Fibroblast of the aortic adventitia (primary cell): Measurements from ENCODE around the gene MMP15. TPM values are rescaled to one million over a fixed set of nuclear protein-coding genes. Genes with fewer than 3 reads are reported as not detected.

Source experiments
- DNase-seq: peaks from one replicate; pipeline ENCODE4 v3.0.0-alpha.2; 2010; ENCODE audit warnings: low read depth
- H3K4me3 ChIP-seq: 2 replicates; pipeline ENCODE4 v1.5.1; 2011; ENCODE audit warnings: low read depth, mild to moderate bottlenecking, control low read depth, low read length, moderate library complexity
- CTCF ChIP-seq: IDR thresholded peaks from 2 replicates; pipeline ENCODE4 v1.5.1; 2011; ENCODE audit warnings: mild to moderate bottlenecking, low read length, control low read depth, inconsistent platforms; ENCODE audit not compliant: insufficient read depth
- total RNA-seq: library from RNA; depleted of rRNA; stranded (reverse); fragments of >200 nt; gene quantifications from 2 replicates; pipeline ENCODE4 v1.2.3, GENCODE V29; 2012; ENCODE audit warnings: low replicate concordance

MMP15 gene
- total RNA-seq, 1 donor, result 2.4 TPM

- DNase-seq, result no peak
- H3K4me3 ChIP-seq, result no peak overlapping the region
- TF ChIP-seq CTCF, result no peak
Observed at GRCh38 chr16:57992084-57992483, 33.5 kb upstream of the MMP15 start.

GRCh38 chr16:57993438-57993837 is 32.1 kb upstream of the MMP15 start:
- no peak for DNase-seq
- TF ChIP-seq CTCF, result no peak
- H3K4me3 ChIP-seq, result no peak overlapping the region

- H3K4me3 ChIP-seq, result no peak overlapping the region
- no peak for TF ChIP-seq CTCF
- no peak for DNase-seq
Observed at GRCh38 chr16:57993897-57994296, 31.7 kb upstream of the MMP15 start.

GRCh38 chr16:57994361-57994760 is 31.2 kb upstream of the MMP15 start:
- DNase-seq, result no peak
- no peak for TF ChIP-seq CTCF
- H3K4me3 ChIP-seq, result no peak overlapping the region

- no peak overlapping the region for H3K4me3 ChIP-seq
- TF ChIP-seq CTCF, result peak; percentile 43
- DNase-seq, result peak; percentile 11
Observed at GRCh38 chr16:57994778-57995177, 30.8 kb upstream of the MMP15 start.

- DNase-seq, result no peak
- no peak for TF ChIP-seq CTCF
- H3K4me3 ChIP-seq, result no peak overlapping the region
Observed at GRCh38 chr16:57995721-57996405, 29.7 kb upstream of the MMP15 start.
